Caki2 (cell line): ENCODE results near the gene ATP6AP2. TPM values are rescaled to one million over a fixed set of nuclear protein-coding genes. Genes with fewer than 3 reads are reported as not detected.

Experiments used
- DNase-seq: peaks from one replicate; pipeline ENCODE4 v3.0.0-alpha.2; 2015; ENCODE audit warnings: low read depth
- in situ Hi-C: cut with HindIII; loops from 2 replicates; pipeline ENCODE4 v1.10.0; 2016; ENCODE audit warnings: low sequenced_read_pairs, low pct_unique_long_range_greater_than_20kb, mixed read lengths
- total RNA-seq: library from RNA; depleted of rRNA; stranded (reverse); fragments of >200 nt; shearing (Covaris generic); gene quantifications from 2 replicates; pipeline ENCODE4 v1.2.3, GENCODE V29; 2014; ENCODE audit warnings: low replicate concordance; rRNA removed

ATP6AP2 gene
- 82.5 and 104 TPM in 2 replicates for total RNA-seq

DNA sequence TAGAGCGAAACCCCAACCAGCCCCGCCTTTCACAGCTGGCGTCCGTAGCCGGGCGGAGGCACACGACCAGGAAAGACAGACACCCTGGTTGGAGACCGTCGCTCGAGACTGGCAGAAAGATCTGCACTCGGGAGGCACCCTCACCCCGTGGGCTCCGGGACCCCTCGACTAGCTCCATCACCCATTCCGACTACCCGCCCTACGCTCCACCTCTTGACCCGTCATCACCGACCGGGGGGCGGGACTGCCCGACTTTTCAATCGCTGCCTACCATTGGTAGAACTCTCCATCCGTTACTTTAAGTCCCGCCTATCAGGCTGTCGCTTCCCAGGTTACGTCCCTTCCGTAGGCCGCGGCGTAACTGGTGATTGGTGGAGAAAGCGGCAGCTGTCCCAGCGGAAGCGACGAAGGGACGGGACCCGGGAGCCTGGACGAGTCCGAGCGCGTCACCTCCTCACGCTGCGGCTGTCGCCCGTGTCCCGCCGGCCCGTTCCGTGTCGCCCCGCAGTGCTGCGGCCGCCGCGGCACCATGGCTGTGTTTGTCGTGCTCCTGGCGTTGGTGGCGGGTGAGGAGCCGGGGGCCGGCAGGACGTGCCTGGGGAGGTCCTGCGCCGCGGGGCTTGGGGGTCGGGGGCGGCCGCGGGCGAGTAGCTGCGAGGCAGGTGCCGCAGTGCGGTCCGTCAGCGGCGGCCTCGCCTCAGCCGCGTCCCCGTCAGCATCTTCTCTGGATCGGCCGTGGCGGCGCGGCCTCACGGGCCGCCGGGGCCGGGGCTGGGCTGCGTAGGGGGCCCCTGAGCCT, at the start of gene ATP6AP2:
ATP6AP2 (plus strand) TSS at position 434 of the 799 bp plus-strand sequence; CDS start at position 530, 96 bp downstream.
- in situ Hi-C loops, result no loop called here
- DNase-seq, result peak; percentile 90

- in situ Hi-C loops, result no loop called here
- no peak for DNase-seq
Observed at GRCh38 chrX:40531056-40531826, 49.5 kb upstream of the ATP6AP2 start.

- in situ Hi-C loops, result no loop called here
- no peak for DNase-seq
Observed at GRCh38 chrX:40537310-40537709, 43.5 kb upstream of the ATP6AP2 start.

DNA sequence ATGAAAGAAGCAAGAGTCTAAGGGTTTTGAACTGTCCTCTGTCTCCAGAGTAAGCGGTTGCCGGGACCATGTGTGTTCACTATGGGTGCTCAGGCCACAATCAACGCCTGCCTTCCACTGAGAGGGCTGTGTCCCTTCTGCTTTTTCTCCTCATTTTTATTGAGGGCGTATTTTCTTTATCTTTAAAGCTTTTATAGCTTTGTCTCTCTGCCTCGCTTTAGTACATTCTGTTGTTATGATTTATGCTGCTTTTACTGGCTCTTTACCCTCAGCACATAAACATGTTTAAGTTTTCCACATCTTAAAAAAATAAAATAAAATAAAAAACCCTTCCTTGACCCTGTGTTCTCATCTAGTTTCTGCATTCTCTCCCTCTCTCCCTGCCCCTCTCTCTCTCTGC, 42.4 kb upstream of the ATP6AP2 start:
- in situ Hi-C loops, result no loop called here

DNA sequence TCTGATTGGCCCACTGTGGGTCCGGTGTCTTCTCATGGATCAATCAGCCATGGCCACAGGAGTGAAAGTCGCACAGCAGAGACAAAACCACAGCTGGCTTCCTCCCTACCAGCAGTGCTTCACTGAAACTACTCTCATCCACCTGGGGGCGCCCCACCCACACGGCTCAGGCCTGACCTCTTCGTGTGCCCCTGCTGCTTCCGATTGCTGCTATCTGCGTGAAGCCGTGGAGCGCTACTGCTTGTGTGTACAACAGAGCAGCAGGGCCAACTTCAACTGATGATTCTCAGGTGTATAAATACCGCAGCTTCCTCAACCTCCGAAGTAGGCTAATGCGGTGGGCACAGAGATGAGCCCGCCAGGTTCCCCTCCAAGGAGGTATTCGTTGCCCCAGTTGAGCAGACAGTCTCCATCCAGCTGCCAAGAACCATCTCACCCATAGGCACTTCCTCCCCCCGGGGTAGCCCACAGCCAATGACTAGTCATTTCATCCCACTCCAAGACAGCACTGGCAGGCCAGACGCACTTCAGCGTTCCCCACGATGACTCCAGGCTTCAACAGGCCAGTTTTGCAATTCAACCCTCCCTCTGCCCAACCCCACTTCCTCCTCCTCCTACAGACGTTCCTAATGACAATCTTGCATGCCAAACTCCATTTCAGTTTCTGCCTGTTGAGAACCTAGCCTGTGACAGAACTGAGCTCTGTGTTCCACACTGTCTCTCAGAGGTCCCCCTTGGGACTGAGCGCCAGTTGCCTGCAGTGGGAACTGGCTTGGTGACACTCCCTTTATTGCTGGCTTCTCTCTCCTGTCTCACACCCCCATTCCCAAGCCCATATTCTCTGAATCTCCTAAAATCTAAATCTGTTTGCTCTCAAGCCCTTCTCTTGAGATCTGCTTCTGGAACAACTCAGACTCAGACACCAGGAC, 41.3 kb upstream of the ATP6AP2 start:
- no peak for DNase-seq
- in situ Hi-C loops, result no loop called here

More for the DNA sequence above, 42.4 kb upstream of the ATP6AP2 start:
- no peak for DNase-seq

DNA sequence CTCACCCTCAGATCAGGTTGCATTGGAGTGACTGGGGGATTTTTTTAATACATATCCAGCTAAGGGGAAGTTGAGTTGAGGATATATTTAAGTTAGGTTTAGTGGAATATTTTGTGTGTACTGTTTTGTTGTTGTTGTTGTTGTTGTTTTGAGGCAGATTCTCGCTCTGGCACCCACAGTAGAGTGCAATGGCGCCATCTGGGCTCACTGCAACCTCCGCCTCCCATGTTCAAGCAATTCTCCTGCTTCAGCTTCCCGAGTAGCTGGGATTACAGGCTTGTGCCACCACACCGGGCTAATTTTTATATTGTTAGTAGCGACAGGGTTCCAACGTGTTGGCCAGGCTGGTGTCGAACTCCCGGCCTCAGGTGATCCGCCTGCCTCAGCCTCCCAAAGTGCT, 38.6 kb upstream of the ATP6AP2 start:
- DNase-seq, result no peak
- in situ Hi-C loops, result no loop called here

- in situ Hi-C loops, result no loop called here
- DNase-seq, result no peak
Observed at GRCh38 chrX:40542972-40543371, 37.8 kb upstream of the ATP6AP2 start.

GRCh38 chrX:40543661-40544328, 37.0 kb upstream of the ATP6AP2 start:
- peak; percentile 49 for DNase-seq
- in situ Hi-C loops, result no loop called here

DNA sequence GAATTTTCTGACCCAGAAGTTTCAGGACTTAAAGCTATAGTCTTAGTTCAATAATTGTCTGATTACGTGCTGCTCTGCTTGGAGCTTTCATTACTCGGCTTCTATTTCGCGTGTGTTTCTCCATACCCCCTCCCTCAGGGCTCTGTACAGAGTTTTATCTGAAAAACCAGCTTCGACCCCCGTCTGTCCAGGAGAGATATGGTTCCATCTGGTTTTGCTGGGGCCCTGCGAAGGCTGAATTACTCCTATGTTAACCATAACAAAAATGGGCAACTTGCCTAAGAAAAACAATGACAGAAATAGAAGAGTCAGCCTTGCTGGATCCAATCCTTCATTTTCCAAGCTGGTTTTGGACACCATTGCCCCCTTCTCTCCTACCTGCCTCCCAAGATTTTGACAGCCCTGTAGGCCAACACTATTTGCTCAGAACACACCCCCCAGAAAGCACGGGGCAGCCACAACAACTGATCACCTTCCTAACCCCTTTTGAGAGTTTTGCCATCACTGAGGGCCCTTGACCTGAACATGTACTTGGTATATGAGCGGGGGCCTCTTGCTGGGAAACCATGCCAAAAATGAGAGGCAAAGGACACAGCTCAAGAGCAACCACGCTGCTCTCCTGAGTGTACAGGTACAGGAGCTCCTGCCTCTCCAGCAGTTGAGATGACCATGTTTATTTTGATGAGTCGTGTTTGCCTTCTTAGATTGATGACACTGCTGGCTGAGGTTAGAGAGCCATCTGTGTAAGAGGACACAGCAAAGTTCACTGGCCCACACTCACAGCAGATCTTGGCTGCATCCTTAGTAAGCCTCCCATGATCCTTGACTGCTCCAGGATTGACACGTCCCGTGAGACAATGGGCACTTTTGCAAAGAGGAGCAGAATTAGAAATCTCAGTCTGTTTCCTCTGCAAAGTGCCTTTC, 36.2 kb upstream of the ATP6AP2 start:
- in situ Hi-C loops, result no loop called here
- peak; percentile 35 for DNase-seq

DNA sequence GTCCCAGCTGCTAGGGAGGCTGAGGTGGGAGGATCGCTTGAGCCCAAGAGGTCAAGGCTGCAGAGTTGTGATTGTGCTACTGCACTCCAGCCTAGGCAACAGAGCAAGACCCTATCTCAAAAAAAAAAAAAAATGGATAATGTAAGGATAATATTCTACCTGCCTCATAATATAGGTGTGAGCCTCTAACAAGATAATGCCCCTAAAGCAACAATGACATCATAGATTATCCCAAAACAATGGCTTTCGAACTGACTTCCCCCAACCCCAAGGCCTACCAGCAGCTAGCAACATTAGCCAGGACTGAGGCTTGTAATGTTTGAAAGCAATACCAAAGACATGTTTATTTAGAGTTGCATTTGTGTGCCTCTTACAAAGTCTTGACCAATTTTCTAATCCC, 33.9 kb upstream of the ATP6AP2 start:
- in situ Hi-C loops, result no loop called here
- no peak for DNase-seq

GRCh38 chrX:40550066-40550465, 30.7 kb upstream of the ATP6AP2 start:
- DNase-seq, result no peak
- in situ Hi-C loops, result no loop called here

GRCh38 chrX:40552768-40553167, 28.0 kb upstream of the ATP6AP2 start:
- in situ Hi-C loops, result no loop called here
- DNase-seq, result no peak

- in situ Hi-C loops, result no loop called here
- no peak for DNase-seq
Observed at GRCh38 chrX:40558590-40558989, 22.2 kb upstream of the ATP6AP2 start.

- in situ Hi-C loops, result no loop called here
- no peak for DNase-seq
Observed at GRCh38 chrX:40563784-40564183, 17.0 kb upstream of the ATP6AP2 start.

- DNase-seq, result no peak
- in situ Hi-C loops, result no loop called here
Observed at GRCh38 chrX:40564447-40564846, 16.3 kb upstream of the ATP6AP2 start.

DNA sequence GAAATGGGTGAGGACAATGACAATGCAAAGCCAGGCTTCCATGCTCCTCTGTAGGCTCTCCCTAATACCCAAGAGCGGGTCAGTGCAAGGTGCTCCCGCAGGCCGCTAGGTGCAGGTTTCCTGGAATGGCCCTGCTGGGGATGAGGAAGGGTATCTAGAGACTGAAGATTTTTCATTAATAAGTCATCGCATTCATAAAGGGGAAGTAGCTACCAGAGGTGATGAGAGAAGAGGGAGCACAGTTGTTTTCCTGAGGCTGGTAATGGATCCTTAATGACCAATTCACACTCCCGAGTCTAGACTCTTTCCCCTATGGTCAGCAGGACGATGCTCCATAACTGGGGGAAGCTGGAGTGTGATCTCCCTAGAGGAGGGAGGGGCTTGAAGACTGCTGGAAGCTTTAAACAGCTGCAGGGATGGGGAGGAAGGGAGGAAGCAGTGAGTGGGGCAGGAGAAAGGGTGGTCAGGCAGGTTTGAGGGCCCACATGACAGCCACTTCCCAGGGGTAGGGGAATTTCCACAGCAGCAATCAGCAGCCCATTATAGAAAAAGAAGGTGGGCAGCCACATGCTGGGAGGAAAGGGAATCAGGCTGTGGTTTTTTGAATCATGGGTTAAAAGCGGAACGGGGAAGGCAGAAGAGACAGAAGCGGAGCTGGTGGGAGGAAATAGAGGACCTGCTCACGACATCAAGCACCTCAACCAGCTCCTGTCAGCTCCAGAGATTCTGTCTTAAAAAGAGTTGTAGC, 10.2 kb upstream of the ATP6AP2 start:
- in situ Hi-C loops, result no loop called here
- no peak for DNase-seq
